ENCODE measurements around the gene SRD5A1. TPM values are rescaled to one million over a fixed set of nuclear protein-coding genes. Genes with fewer than 3 reads are reported as not detected.

SRD5A1 gene
- total RNA-seq, 2 experiments from 2014 or later: 15.9 to 20.4 TPM

DNA sequence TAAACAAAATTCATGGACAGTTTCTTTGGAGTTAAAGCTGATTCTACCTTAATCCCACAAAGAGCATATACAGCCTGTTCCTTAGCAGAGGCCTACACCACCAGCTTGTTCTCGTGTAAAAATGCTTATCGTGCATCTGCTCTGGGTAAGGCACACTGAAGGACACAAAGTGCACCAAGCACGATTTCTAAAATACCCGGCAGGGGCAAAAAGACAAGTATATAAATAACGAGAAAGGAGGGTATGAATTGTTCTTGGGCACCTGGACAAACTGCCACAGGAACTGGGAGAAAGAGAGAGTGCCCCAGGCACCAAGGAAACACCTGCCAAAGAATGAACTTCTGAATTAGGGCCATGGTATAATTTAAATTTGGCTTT is 25.7 kb upstream of the SRD5A1 start:
- Mint-ChIP-seq H3K36me3 (ENCODE audit: low read depth) (peaks cover 72% of the 10 kb centered on the region), H3K4me3 (no peak overlapping the region), H3K4me1 (ENCODE audit: low read depth) (peaks cover 5% of the 10 kb centered on the region), H3K9me3 (ENCODE audit: insufficient read depth) (no peaks in the 10 kb centered on the region), H3K27me3 (ENCODE audit: low read depth) (no peaks in the 10 kb centered on the region), H3K27ac (no peak overlapping the region)
- DNase-seq: no peak
- POLR2A ChIA-PET: no interaction called here
- CTCF ChIA-PET: interaction anchor here (1.4 kb wide), 1 partner anchor 11 kb away, joined by 5 read pairs; no protein-coding TSS in a partner anchor
- no peak for ATAC-seq

DNA sequence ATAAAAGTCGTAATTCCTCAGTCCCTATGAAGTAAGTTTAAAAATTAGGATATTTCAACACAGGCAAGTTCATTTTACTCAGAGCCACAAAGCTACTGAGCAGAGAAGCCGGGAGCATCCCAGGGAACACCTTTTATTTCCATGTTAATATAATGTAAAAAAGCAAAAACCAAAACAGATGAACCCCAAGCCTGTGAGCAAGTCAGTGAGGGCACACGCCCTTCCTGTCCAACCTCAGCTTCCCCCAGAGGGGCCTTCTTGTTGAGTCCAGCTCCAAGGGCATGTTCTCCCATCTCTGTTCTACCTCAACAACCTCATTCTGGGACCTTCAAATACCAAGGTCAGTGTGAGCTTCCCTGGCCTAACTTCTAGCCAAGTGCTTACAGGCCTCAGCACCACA is 25.2 kb upstream of the SRD5A1 start:
- Mint-ChIP-seq H3K9me3 (ENCODE audit: insufficient read depth) (no peaks in the 10 kb centered on the region), H3K27me3 (ENCODE audit: low read depth) (no peaks in the 10 kb centered on the region), H3K4me1 (ENCODE audit: low read depth) (peaks cover 5% of the 10 kb centered on the region), H3K27ac (peak overlapping the region; percentile 54), H3K36me3 (ENCODE audit: low read depth) (peaks cover 72% of the 10 kb centered on the region), H3K4me3 (no peak overlapping the region)
- ChIA-PET POLR2A (no interaction called here), CTCF (interaction anchor here (1.4 kb wide), 1 partner anchor 11 kb away, joined by 5 read pairs; no protein-coding TSS in a partner anchor)
- ATAC-seq: no peak
- DNase-seq: no peak

DNA sequence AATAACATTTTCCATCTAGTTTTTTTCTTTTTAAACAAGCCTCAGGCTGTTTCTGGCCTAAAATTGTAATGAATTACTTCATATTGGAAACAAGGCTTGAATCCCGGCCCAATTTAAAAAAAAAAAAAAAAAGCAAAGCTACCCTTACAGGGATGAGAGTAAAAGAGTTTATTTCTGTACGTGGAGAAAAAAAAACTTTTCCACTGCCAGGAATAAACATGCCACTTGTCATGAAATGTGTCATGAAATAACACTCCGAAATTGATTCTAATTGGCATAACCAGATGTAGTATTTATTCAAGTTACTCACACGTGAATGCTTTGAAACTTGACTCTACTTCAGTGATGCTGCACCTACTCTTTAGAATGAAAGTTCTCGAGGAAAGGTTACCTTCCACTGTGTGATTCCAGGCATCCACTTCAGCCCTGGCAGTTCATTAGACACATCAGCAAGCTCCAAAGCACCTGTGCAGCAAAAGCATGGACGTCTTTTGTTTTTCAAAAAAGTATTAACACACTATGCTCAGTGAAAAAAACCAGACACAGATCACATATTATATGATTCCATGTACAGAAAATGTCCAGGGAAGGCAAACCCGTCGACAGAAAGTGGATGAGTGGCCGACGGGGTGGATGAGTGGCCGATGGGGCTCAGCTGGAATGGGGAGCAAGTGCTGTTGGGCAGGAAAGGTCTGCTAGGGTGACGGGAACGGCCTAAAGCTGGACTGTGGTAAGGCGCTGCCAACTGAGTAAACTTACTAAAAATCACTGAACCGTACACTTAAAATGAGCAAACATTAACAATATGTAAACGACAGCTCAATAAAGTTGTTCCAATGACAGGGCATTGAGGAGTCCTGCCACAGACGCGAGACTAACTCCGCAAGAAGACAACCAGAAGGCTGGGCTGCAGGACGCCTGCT is 21.6 kb upstream of the SRD5A1 start:
- Mint-ChIP-seq H3K27ac (no peak overlapping the region), H3K4me1 (ENCODE audit: low read depth) (peaks cover 13% of the 10 kb centered on the region), H3K9me3 (ENCODE audit: insufficient read depth) (no peaks in the 10 kb centered on the region), H3K36me3 (ENCODE audit: low read depth) (peaks cover 80% of the 10 kb centered on the region), H3K27me3 (ENCODE audit: low read depth) (no peaks in the 10 kb centered on the region), H3K4me3 (no peak overlapping the region)
- CTCF ChIA-PET: no interaction called here
- no peak for ATAC-seq
- POLR2A ChIA-PET: interaction anchor here (0.6 kb wide), 1 partner anchor 234 kb away, joined by 3 read pairs; no protein-coding TSS in a partner anchor
- no peak for DNase-seq

- DNase-seq (no peak), ATAC-seq (no peak)
- H3K4me3 Mint-ChIP-seq: no peak overlapping the region
- peaks cover 69% of the 10 kb centered on the region for H3K36me3 Mint-ChIP-seq (ENCODE audit: low read depth)
- CTCF ChIA-PET: no interaction called here
- H3K27ac Mint-ChIP-seq: peak overlapping the region; percentile 32
- no peaks in the 10 kb centered on the region for H3K9me3 Mint-ChIP-seq (ENCODE audit: insufficient read depth)
- H3K27me3 Mint-ChIP-seq (ENCODE audit: low read depth): no peaks in the 10 kb centered on the region
- H3K4me1 Mint-ChIP-seq (ENCODE audit: low read depth): peaks cover 7% of the 10 kb centered on the region
- POLR2A ChIA-PET: interaction anchor here (1.1 kb wide), 1 partner anchor 17 kb away, joined by 4 read pairs; the partner anchor contains the start of gene NSUN2
Measured at GRCh38 chr5:6615034-6615815, 18.0 kb upstream of the SRD5A1 start.

DNA sequence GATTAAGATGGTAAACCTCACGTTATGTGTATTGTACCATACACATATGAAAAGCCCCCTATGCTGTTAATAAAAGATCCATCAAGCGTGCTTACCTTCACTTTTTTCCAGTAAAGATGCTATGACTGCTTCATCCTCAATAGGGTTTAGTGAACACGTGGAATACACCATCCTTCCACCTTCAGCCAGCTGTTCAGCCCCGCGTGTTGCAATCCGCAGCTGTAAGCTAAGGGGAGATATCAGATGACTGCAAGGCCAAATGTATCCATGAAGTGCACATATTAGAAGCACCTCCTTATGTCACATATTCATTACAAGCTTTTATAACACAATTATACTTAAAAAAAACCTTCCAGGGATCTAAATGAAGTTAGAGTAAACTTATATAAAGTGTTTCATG is 16.6 kb upstream of the SRD5A1 start:
- no peaks in the 10 kb centered on the region for H3K27me3 Mint-ChIP-seq (ENCODE audit: low read depth)
- DNase-seq: no peak
- H3K4me1 Mint-ChIP-seq (ENCODE audit: low read depth): peaks cover 7% of the 10 kb centered on the region
- no peak overlapping the region for H3K27ac Mint-ChIP-seq
- peaks cover 75% of the 10 kb centered on the region for H3K36me3 Mint-ChIP-seq (ENCODE audit: low read depth)
- H3K4me3 Mint-ChIP-seq: no peak overlapping the region
- ChIA-PET CTCF (no interaction called here), POLR2A (no interaction called here)
- no peaks in the 10 kb centered on the region for H3K9me3 Mint-ChIP-seq (ENCODE audit: insufficient read depth)
- no peak for ATAC-seq

DNA sequence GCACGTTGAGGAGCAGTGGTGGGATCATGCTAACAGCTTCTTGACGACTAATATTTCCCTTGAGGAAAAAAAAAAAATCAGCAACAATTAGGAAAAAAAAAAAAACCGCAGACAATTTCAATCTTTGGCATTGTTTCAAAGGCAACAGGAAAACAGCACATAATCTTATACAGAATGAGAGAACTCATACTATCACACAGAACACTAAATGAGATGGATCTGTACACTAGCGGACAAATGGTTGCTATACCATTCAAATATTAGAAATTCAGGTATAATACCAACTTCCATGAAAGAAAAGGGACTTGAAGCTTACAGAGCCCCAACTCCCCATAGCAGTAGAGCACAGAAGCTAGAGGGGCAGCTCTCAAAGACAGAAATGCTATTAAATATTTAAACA is 10.0 kb upstream of the SRD5A1 start:
- H3K27ac Mint-ChIP-seq: no peak overlapping the region
- ATAC-seq (no peak), DNase-seq (no peak)
- POLR2A ChIA-PET: interaction anchor here (2.7 kb wide), 1 partner anchor 10 kb away, joined by 19 read pairs; the partner anchor contains the start of genes NSUN2 and SRD5A1
- peaks cover 27% of the 10 kb centered on the region for H3K4me1 Mint-ChIP-seq (ENCODE audit: low read depth)
- H3K36me3 Mint-ChIP-seq (ENCODE audit: low read depth): peaks cover 80% of the 10 kb centered on the region
- CTCF ChIA-PET: no interaction called here
- peaks cover 19% of the 10 kb centered on the region for H3K9me3 Mint-ChIP-seq (ENCODE audit: insufficient read depth)
- no peak overlapping the region for H3K4me3 Mint-ChIP-seq
- H3K27me3 Mint-ChIP-seq (ENCODE audit: low read depth): no peaks in the 10 kb centered on the region

DNA sequence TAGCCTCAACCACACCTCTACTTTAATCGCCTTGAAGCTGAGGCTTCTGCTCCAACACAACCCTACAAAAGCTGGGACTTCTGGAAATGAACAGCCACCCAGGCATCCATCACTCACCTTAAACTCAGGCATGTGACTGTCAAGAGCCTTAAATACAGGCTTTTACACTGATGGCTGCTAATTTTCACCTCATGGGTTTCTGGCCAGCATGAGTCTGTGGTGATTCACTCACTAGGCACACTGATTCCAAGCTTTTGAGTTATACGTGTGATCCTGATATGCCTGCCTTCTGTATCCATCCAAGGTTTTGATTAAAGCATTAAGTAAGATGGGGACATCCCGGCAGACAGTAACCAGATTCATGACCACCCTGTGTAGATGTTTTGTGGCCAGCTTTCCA is 9.3 kb upstream of the SRD5A1 start:
- POLR2A ChIA-PET: interaction anchor here (2.7 kb wide), 1 partner anchor 9 kb away, joined by 19 read pairs; the partner anchor contains the start of genes NSUN2 and SRD5A1
- CTCF ChIA-PET: interaction anchor here (1.4 kb wide), 1 partner anchor 9 kb away, joined by 3 read pairs; the partner anchor contains the start of genes NSUN2 and SRD5A1
- peaks cover 19% of the 10 kb centered on the region for H3K9me3 Mint-ChIP-seq (ENCODE audit: insufficient read depth)

GRCh38 chr5:6626508-6626907 is 6.7 kb upstream of the SRD5A1 start:
- ChIA-PET POLR2A (no interaction called here), CTCF (no interaction called here)
- peaks cover 19% of the 10 kb centered on the region for H3K9me3 Mint-ChIP-seq (ENCODE audit: insufficient read depth)
- DNase-seq (no peak), ATAC-seq (no peak)
- H3K27me3 Mint-ChIP-seq (ENCODE audit: low read depth): no peaks in the 10 kb centered on the region
- peaks cover 57% of the 10 kb centered on the region for H3K4me1 Mint-ChIP-seq (ENCODE audit: low read depth)
- H3K36me3 Mint-ChIP-seq (ENCODE audit: low read depth): peaks cover 89% of the 10 kb centered on the region
- no peak overlapping the region for H3K4me3 Mint-ChIP-seq
- no peak overlapping the region for H3K27ac Mint-ChIP-seq

More for the DNA sequence above, 9.3 kb upstream of the SRD5A1 start:
- H3K27ac Mint-ChIP-seq: no peak overlapping the region
- no peaks in the 10 kb centered on the region for H3K27me3 Mint-ChIP-seq (ENCODE audit: low read depth)
- DNase-seq (no peak), ATAC-seq (no peak)
- H3K36me3 Mint-ChIP-seq (ENCODE audit: low read depth): peaks cover 83% of the 10 kb centered on the region
- H3K4me1 Mint-ChIP-seq (ENCODE audit: low read depth): peaks cover 31% of the 10 kb centered on the region
- H3K4me3 Mint-ChIP-seq: no peak overlapping the region

- peaks cover 52% of the 10 kb centered on the region for H3K36me3 Mint-ChIP-seq (ENCODE audit: low read depth)
Measured at GRCh38 chr5:6631441-6631840, 1.8 kb upstream of the SRD5A1 start.

DNA sequence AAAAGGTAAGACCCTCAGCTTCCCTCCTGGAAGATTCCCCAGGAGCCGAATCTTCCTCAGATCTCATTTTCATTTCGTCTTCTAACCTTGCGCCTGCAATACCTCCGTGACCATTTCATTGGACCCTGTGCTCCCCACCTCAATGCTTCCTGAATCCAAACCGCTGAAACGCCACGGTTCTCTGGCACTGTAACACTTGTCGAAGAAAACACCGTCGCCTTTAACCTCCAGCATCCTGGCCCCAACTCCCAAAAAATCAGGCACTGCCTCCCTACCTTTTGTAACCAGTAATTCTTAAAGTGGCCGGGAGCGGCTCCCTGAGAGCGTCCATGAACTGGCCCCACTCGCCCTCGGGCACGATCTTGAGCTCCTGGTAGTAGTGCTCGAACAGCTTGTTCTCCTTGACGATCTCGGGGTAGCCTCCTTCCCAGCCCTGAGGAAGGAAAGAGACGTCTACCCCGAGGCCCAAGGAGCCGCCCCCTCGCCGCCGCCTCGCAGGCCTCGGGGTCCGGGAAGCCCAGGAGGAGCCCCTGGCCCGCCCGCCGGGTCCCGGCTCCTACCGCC is 834 bp upstream of the SRD5A1 start:
- DNase-seq: peak; percentile 42
- ATAC-seq: peak; percentile 16
- peak overlapping the region; percentile 87 for H3K4me3 Mint-ChIP-seq
- no peaks in the 10 kb centered on the region for H3K9me3 Mint-ChIP-seq (ENCODE audit: insufficient read depth)
- ChIA-PET CTCF (interaction anchor here (0.9 to 2.4 kb wide), 5 partner anchors 8 to 115 kb away, joined by 3 to 9 read pairs (median 3); no protein-coding TSS in a partner anchor), POLR2A (interaction anchor here (0.5 to 2.7 kb wide), 13 partner anchors 9 to 1236 kb away, joined by 3 to 24 read pairs (median 4); partner anchors contain the start of genes FASTKD3, MTRR and TENT4A)
- H3K4me1 Mint-ChIP-seq (ENCODE audit: low read depth): peaks cover 49% of the 10 kb centered on the region
- H3K27me3 Mint-ChIP-seq (ENCODE audit: low read depth): no peaks in the 10 kb centered on the region
- peak overlapping the region; percentile 99 for H3K27ac Mint-ChIP-seq
- H3K36me3 Mint-ChIP-seq (ENCODE audit: low read depth): peaks cover 45% of the 10 kb centered on the region

More at GRCh38 chr5:6631441-6631840, 1.8 kb upstream of the SRD5A1 start:
- peak overlapping the region; percentile 44 for H3K27ac Mint-ChIP-seq
- H3K9me3 Mint-ChIP-seq (ENCODE audit: insufficient read depth): no peaks in the 10 kb centered on the region
- DNase-seq (no peak), ATAC-seq (no peak)
- peak overlapping the region; percentile 87 for H3K4me3 Mint-ChIP-seq
- CTCF ChIA-PET: interaction anchor here (1.3 to 2.4 kb wide), 2 partner anchors 13 to 116 kb away, joined by 3 to 9 read pairs; no protein-coding TSS in a partner anchor
- no peaks in the 10 kb centered on the region for H3K27me3 Mint-ChIP-seq (ENCODE audit: low read depth)
- peaks cover 53% of the 10 kb centered on the region for H3K4me1 Mint-ChIP-seq (ENCODE audit: low read depth)
- POLR2A ChIA-PET: interaction anchor here (0.6 to 2.7 kb wide), 2 partner anchors 55 to 81 kb away, joined by 3 to 24 read pairs; partner anchors contain the start of gene TENT4A
